ENCODE measurements around the gene SZT2.
"Not testable (repeated sequence)": the region's sequence is repeated elsewhere in the genome, so short reads cannot be mapped to it uniquely, and the experiment has no call there.

Gene SZT2

DNA sequence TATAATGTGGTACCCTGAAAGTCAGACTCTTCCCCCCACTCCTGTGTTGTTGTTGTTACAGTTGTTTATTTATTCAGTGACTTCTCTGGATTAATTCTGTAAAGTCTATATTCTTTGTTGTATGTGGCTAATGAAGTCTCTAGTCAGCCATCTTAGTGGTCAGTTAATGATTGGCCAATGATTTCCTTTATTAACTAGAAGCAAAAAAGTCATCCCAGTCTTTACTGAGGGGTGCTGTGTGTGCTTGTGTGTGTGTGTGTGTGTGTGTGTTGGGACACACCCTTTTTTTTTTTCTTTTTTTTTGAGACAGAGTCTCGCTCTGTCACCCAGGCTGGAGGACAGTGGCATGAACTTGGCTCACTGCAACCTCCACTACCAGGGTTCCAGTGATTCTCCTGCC is 101.4 kb downstream of the SZT2 start:
- DNase-seq (ENCODE audit: low read depth in 2 of 2), result no peak

DNA sequence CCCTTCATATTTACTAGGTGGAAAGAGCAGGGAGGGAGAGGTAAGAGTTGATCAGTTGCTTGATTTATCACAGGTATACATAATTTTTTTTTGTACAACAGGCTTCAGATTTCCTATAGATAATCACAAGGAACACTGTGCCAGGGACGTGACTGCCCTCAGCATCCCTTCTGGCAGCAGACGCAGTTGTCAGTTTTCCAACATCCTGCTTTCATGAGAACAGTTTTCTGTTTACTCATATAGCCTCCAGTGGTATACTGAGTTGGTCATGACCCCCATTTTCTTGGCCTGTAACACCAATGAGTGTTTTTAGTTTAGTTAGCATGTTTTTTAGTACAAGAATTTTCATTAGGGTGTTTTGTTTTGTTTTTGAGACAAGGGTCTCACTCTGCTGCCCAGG is 103.1 kb downstream of the SZT2 start:
- no peak for DNase-seq (ENCODE audit: low read depth in 2 of 2)

DNA sequence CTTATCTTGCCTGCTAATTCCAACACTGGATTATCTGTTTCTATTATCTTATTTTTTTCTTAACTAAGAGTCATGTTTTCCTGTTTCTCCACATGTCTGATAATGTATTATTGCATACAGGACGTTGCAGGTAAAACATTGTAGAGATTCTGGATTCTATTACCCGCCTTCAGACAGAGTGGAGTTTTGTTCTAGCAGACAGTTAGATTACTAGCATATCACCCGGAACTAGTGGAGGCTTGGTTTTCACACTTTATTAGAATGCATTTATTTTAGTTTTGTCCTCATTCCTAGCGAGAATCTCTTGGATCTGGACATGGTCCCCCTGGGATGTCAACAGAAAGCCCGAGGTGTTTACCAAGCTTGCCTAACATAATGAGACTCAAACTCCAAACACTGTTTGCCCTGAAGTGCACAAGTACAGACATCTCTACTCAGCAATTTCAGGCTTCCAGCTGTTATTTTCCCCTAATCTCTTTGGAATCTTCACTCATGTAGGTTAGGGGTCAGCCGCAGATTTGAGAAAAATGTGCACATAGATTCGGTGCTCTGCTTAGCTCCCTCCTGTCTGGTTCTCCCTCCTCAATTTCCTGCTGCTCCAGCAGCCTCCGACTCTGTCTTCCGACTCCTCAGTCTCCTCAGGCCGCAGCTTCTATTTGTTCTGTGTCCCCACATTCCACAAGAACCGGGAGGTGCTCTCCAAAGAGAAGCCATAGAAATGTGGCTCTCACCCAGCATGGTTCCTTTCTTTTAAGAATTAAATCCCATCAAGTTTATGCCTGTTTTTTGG is 104.2 kb downstream of the SZT2 start:
- DNase-seq (ENCODE audit: low read depth in 2 of 2), result no peak

DNA sequence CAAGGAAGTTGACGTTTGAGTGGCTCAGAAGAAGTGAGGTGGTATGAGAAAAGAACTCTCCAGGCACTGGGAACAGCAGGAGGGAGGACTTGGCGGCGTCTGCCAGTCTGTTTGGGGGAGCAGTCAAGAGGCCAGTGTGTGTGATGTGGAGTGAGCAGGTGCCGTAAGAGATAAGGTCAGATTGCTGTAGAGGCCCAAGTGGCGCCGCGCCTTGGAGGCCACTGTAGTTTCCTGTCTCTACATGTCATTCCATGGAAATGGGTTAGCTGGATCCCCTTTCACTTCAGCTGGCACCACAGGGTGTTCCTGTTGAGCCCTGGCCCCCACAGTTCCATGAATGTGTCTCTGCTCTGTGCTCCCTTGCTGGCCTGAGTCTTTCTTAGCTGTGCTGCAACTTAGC is 105.5 kb downstream of the SZT2 start:
- DNase-seq (ENCODE audit: low read depth in 2 of 2), result no peak

GRCh38 chr1:43499898-43500297 is 110.2 kb downstream of the SZT2 start:
- DNase-seq (ENCODE audit: low read depth in 2 of 2), result no peak

GRCh38 chr1:43501806-43502205 is 112.1 kb downstream of the SZT2 start:
- DNase-seq (ENCODE audit: low read depth in 2 of 2), result not testable (repeated sequence)

GRCh38 chr1:43503534-43503933 is 113.8 kb downstream of the SZT2 start:
- no peak for DNase-seq (ENCODE audit: low read depth in 2 of 2)
